ENCODE measurements around the gene PSMA6. TPM values are rescaled to one million over a fixed set of nuclear protein-coding genes. Genes with fewer than 3 reads are reported as not detected.

The PSMA6 gene
- total RNA-seq, 1 experiment from 2014 or later = 297 TPM

- no TSS peak for BruUV-seq (replicated peaks)
- Mint-ChIP-seq H3K27me3 (ENCODE audit: unreplicated experiment) (no peaks in the 10 kb centered on the region), H3K36me3 (ENCODE audit: insufficient read depth, unreplicated experiment) (no peaks in the 10 kb centered on the region), H3K9me3 (ENCODE audit: low read depth, unreplicated experiment) (no peaks in the 10 kb centered on the region), H3K4me1 (ENCODE audit: low read depth, unreplicated experiment) (no peaks in the 10 kb centered on the region), H3K4me3 (ENCODE audit: low read depth, unreplicated experiment) (no peak overlapping the region), H3K27ac (ENCODE audit: unreplicated experiment) (no peak overlapping the region)
- DNase-seq = no peak
- CTCF ChIA-PET = no interaction called here
- no peak for TF ChIP-seq CTCF (IDR thresholded peaks at IDR 0.05; ENCODE audit: unreplicated experiment)
- intact Hi-C loops (cut with micrococcal nuclease; ENCODE audit: unreplicated experiment) = no loop called here
Observed at GRCh38 chr14:35245051-35245450, 47.1 kb upstream of the PSMA6 start.

GRCh38 chr14:35247777-35248475 lies 44.3 kb upstream of the PSMA6 start:
- H3K4me1 Mint-ChIP-seq (ENCODE audit: low read depth, unreplicated experiment) = no peaks in the 10 kb centered on the region
- H3K9me3 Mint-ChIP-seq (ENCODE audit: low read depth, unreplicated experiment) = no peaks in the 10 kb centered on the region
- CTCF ChIA-PET = no interaction called here
- BruUV-seq (replicated peaks) = no TSS peak
- TF ChIP-seq CTCF (IDR thresholded peaks at IDR 0.05; ENCODE audit: unreplicated experiment) = no peak
- no peaks in the 10 kb centered on the region for H3K36me3 Mint-ChIP-seq (ENCODE audit: insufficient read depth, unreplicated experiment)
- intact Hi-C loops (cut with micrococcal nuclease; ENCODE audit: unreplicated experiment) = no loop called here
- no peak for DNase-seq
- no peak overlapping the region for H3K27ac Mint-ChIP-seq (ENCODE audit: unreplicated experiment)
- no peaks in the 10 kb centered on the region for H3K27me3 Mint-ChIP-seq (ENCODE audit: unreplicated experiment)
- no peak overlapping the region for H3K4me3 Mint-ChIP-seq (ENCODE audit: low read depth, unreplicated experiment)

- Mint-ChIP-seq H3K4me3 (ENCODE audit: low read depth, unreplicated experiment) (no peak overlapping the region), H3K27me3 (ENCODE audit: unreplicated experiment) (no peaks in the 10 kb centered on the region), H3K36me3 (ENCODE audit: insufficient read depth, unreplicated experiment) (no peaks in the 10 kb centered on the region), H3K9me3 (ENCODE audit: low read depth, unreplicated experiment) (no peaks in the 10 kb centered on the region), H3K27ac (ENCODE audit: unreplicated experiment) (no peak overlapping the region), H3K4me1 (ENCODE audit: low read depth, unreplicated experiment) (no peaks in the 10 kb centered on the region)
- CTCF ChIA-PET = no interaction called here
- TF ChIP-seq CTCF (IDR thresholded peaks at IDR 0.05; ENCODE audit: unreplicated experiment) = no peak
- intact Hi-C loops (cut with micrococcal nuclease; ENCODE audit: unreplicated experiment) = no loop called here
- no TSS peak for BruUV-seq (replicated peaks)
- no peak for DNase-seq
Observed at GRCh38 chr14:35248476-35248788, 43.8 kb upstream of the PSMA6 start.

GRCh38 chr14:35250319-35250718 lies 41.9 kb upstream of the PSMA6 start:
- no peak overlapping the region for H3K4me3 Mint-ChIP-seq (ENCODE audit: low read depth, unreplicated experiment)
- DNase-seq = no peak
- no TSS peak for BruUV-seq (replicated peaks)
- TF ChIP-seq CTCF (IDR thresholded peaks at IDR 0.05; ENCODE audit: unreplicated experiment) = no peak
- intact Hi-C loops (cut with micrococcal nuclease; ENCODE audit: unreplicated experiment) = no loop called here
- no peaks in the 10 kb centered on the region for H3K4me1 Mint-ChIP-seq (ENCODE audit: low read depth, unreplicated experiment)
- CTCF ChIA-PET = no interaction called here
- no peak overlapping the region for H3K27ac Mint-ChIP-seq (ENCODE audit: unreplicated experiment)
- H3K36me3 Mint-ChIP-seq (ENCODE audit: insufficient read depth, unreplicated experiment) = no peaks in the 10 kb centered on the region
- no peaks in the 10 kb centered on the region for H3K9me3 Mint-ChIP-seq (ENCODE audit: low read depth, unreplicated experiment)
- no peaks in the 10 kb centered on the region for H3K27me3 Mint-ChIP-seq (ENCODE audit: unreplicated experiment)

Measured in Calu3 (cell line).